Measurements from ENCODE around the gene ASH1L.

- no peak for TF ChIP-seq POLR2A (IDR thresholded peaks at IDR 0.05; ENCODE audit: low read depth, low read length)
- TF ChIP-seq TAF1 (IDR thresholded peaks at IDR 0.05; ENCODE audit: low read depth, low read length), result no peak
- no peak for TF ChIP-seq POLR2AphosphoS5 (IDR thresholded peaks at IDR 0.05; ENCODE audit: low read depth, low read length)
These were observed 256.7 kb downstream of the ASH1L start for GRCh38 chr1:155305881-155306391.

Measured in GM12891 (cell line).